ENCODE measurements around the gene EP400. TPM values are rescaled to one million over a fixed set of nuclear protein-coding genes. Genes with fewer than 3 reads are reported as not detected.

The EP400 gene
- total RNA-seq, 6 experiments from 2014 or later = 10.9 to 16.3 (median 13.3) TPM

GRCh38 chr12:132056951-132057350 lies 107.2 kb downstream of the EP400 start:
- no peaks in the 10 kb centered on the region for H3K9me3 ChIP-seq
- peaks cover 0 to 45% (median 14%) of the 10 kb centered on the region in 4 donors for H3K36me3 ChIP-seq
- H3K4me1 ChIP-seq = no peaks in the 10 kb centered on the region
- no peaks in the 10 kb centered on the region for H3K27me3 ChIP-seq
- no peak for DNase-seq
- 92% methylated on average over 2 of the region's 5 CpGs for WGBS (ENCODE audit: insufficient coverage, low coverage, low lambda C conversion rate, missing lambda C conversion rate)
- H3K4me3 ChIP-seq = no peak overlapping the region
- ATAC-seq = no peak
- intact Hi-C loops (cut with DNase I) = no loop called here
- no peak overlapping the region for H3K27ac ChIP-seq
- TF ChIP-seq POLR2A (IDR thresholded peaks at IDR 0.05) (no peak), CTCF (IDR thresholded peaks at IDR 0.05) (no peak)

GRCh38 chr12:132057691-132058090 lies 107.9 kb downstream of the EP400 start:
- WGBS (ENCODE audit: insufficient coverage, low coverage, low lambda C conversion rate, missing lambda C conversion rate) = 89% methylated on average over 5 of the region's 5 CpGs

GRCh38 chr12:132061197-132061596 lies 111.5 kb downstream of the EP400 start:
- WGBS (ENCODE audit: insufficient coverage, low coverage, low lambda C conversion rate, missing lambda C conversion rate) = 87% methylated on average over 7 of the region's 7 CpGs
- no peak for TF ChIP-seq CTCF (IDR thresholded peaks at IDR 0.05)
- TF ChIP-seq POLR2A (IDR thresholded peaks at IDR 0.05) = no peak
- no peak for DNase-seq
- Histone ChIP-seq H3K36me3 (peaks cover 0 to 41% (median 15%) of the 10 kb centered on the region in 4 donors), H3K27me3 (no peaks in the 10 kb centered on the region), H3K4me1 (no peaks in the 10 kb centered on the region), H3K4me3 (no peak overlapping the region), H3K27ac (no peak overlapping the region), H3K9me3 (no peaks in the 10 kb centered on the region)
- intact Hi-C loops (cut with DNase I) = no loop called here
- ATAC-seq = no peak

More at GRCh38 chr12:132057691-132058090, 107.9 kb downstream of the EP400 start:
- H3K4me3 ChIP-seq = no peak overlapping the region
- no peak overlapping the region for H3K27ac ChIP-seq
- H3K36me3 ChIP-seq = peaks cover 0 to 47% (median 17%) of the 10 kb centered on the region in 4 donors
- TF ChIP-seq POLR2A (IDR thresholded peaks at IDR 0.05) (no peak), CTCF (IDR thresholded peaks at IDR 0.05) (no peak)
- no peaks in the 10 kb centered on the region for H3K4me1 ChIP-seq
- H3K27me3 ChIP-seq = no peaks in the 10 kb centered on the region
- intact Hi-C loops (cut with DNase I) = no loop called here
- DNase-seq (no peak), ATAC-seq (no peak)
- H3K9me3 ChIP-seq = no peaks in the 10 kb centered on the region

- H3K36me3 ChIP-seq = peaks cover 0 to 36% (median 14%) of the 10 kb centered on the region in 4 donors
- no peaks in the 10 kb centered on the region for H3K4me1 ChIP-seq
- H3K4me3 ChIP-seq = no peak overlapping the region
- ATAC-seq = peak in 1 of 4 donors; percentile 14
- WGBS (ENCODE audit: insufficient coverage, low coverage, low lambda C conversion rate, missing lambda C conversion rate) = 95% methylated on average over 9 of the region's 30 CpGs
- DNase-seq = no peak
- H3K9me3 ChIP-seq = no peaks in the 10 kb centered on the region
- intact Hi-C loops (cut with DNase I) = no loop called here
- TF ChIP-seq CTCF (IDR thresholded peaks at IDR 0.05) (no peak), POLR2A (IDR thresholded peaks at IDR 0.05) (no peak)
- H3K27ac ChIP-seq = no peak overlapping the region
- no peaks in the 10 kb centered on the region for H3K27me3 ChIP-seq
Observed at GRCh38 chr12:132061641-132062430, 112.1 kb downstream of the EP400 start.
